GM23338 (cell line): ENCODE results near the gene PAQR4. TPM values are rescaled to one million over a fixed set of nuclear protein-coding genes. Genes with fewer than 3 reads are reported as not detected.

Source experiments
- ATAC-seq: fragments of 200-7000 bp; cut with Tn5 transposase; 3 replicates; pipeline ENCODE4 v1.9.1; 2020
- DNase-seq: peaks from one replicate; pipeline ENCODE4 v3.0.0-alpha.2; 2015; ENCODE audit warnings: low spot score
- H2AFZ ChIP-seq: fragments of 200-600 bp; sonication (generic); 2 replicates; pipeline ENCODE4 v1.8.0; 2016; ENCODE audit warnings: antibody characterized with exemption, mild to moderate bottlenecking, moderate library complexity
- H3F3A ChIP-seq: fragments of 200-600 bp; sonication (generic); replicated peaks from 2 replicates; pipeline ENCODE4 v1.8.0; 2017; ENCODE audit warnings: antibody characterized with exemption, mixed run types, low read depth
- H3K27ac ChIP-seq: fragments of 200-600 bp; sonication (generic); 2 replicates; pipeline ENCODE4 v1.6.1; 2016; ENCODE audit warnings: low read depth
- H3K27me3 ChIP-seq: fragments of 200-600 bp; sonication (generic); 2 replicates; pipeline ENCODE4 v1.8.0; 2016; ENCODE audit warnings: mild to moderate bottlenecking, mixed run types, moderate library complexity; ENCODE audit not compliant: insufficient read depth
- H3K36me3 ChIP-seq: fragments of 200-600 bp; sonication (generic); 2 replicates; pipeline ENCODE4 v1.8.0; 2016; ENCODE audit warnings: mild to moderate bottlenecking; ENCODE audit not compliant: insufficient read depth
- H3K4me1 ChIP-seq: fragments of 200-600 bp; sonication (generic); 2 replicates; pipeline ENCODE4 v1.8.0; 2016; ENCODE audit warnings: mild to moderate bottlenecking, moderate library complexity; ENCODE audit not compliant: insufficient read depth
- H3K4me2 ChIP-seq: fragments of 200-600 bp; sonication (generic); 2 replicates; pipeline ENCODE4 v1.7.1; 2017; ENCODE audit warnings: mixed run types
- H3K4me3 ChIP-seq: fragments of 200-600 bp; sonication (generic); 2 replicates; pipeline ENCODE4 v1.6.1; 2016; ENCODE audit warnings: mixed run types
- H3K79me2 ChIP-seq: fragments of 200-600 bp; sonication (generic); replicated peaks from 2 replicates; pipeline ENCODE4 v1.8.0; 2017; ENCODE audit warnings: mild to moderate bottlenecking; ENCODE audit not compliant: insufficient read depth
- H3K9me2 ChIP-seq: fragments of 200-600 bp; sonication (generic); 2 replicates; pipeline ENCODE4 v1.8.0; 2017; ENCODE audit not compliant: insufficient read depth
- H4K20me1 ChIP-seq: fragments of 200-600 bp; sonication (generic); replicated peaks from 2 replicates; pipeline ENCODE4 v1.8.0; 2017; ENCODE audit warnings: mild to moderate bottlenecking; ENCODE audit not compliant: insufficient read depth
- H3K27ac Mint-ChIP-seq: 2 replicates; pipeline ENCODE4 v1.8.0; 2020; ENCODE audit warnings: inconsistent platforms, mild to moderate bottlenecking, moderate library complexity, mixed read lengths
- H3K27me3 Mint-ChIP-seq: 3 replicates; pipeline ENCODE4 v1.8.0; 2022; ENCODE audit warnings: low read depth, mild to moderate bottlenecking, moderate library complexity, mixed read lengths, inconsistent platforms; ENCODE audit not compliant: insufficient read depth, poor library complexity
- H3K36me3 Mint-ChIP-seq: 3 replicates; pipeline ENCODE4 v1.8.0; 2021; ENCODE audit warnings: low read depth, mild to moderate bottlenecking, inconsistent platforms, moderate library complexity, mixed read lengths
- H3K4me1 Mint-ChIP-seq: 3 replicates; pipeline ENCODE4 v1.8.0; 2020; ENCODE audit warnings: mild to moderate bottlenecking, inconsistent platforms, mixed read lengths
- H3K4me3 Mint-ChIP-seq: 3 replicates; pipeline ENCODE4 v1.8.0; 2021; ENCODE audit warnings: moderate library complexity, mild to moderate bottlenecking, inconsistent platforms, mixed read lengths
- H3K9me3 Mint-ChIP-seq: 3 replicates; pipeline ENCODE4 v1.8.0; 2020; ENCODE audit warnings: moderate library complexity, mild to moderate bottlenecking, inconsistent platforms, mixed read lengths
- CREB1 ChIP-seq: fragments of 250-450 bp; sonication (Bioruptor Pico); IDR thresholded peaks from 2 replicates; pipeline ENCODE4 v1.5.0; 2020; ENCODE audit warnings: low read depth, mild to moderate bottlenecking, moderate library complexity
- EZH2 ChIP-seq: fragments of 200-600 bp; sonication (generic); IDR thresholded peaks from one replicate; pipeline ENCODE4 v1.8.0; 2017; ENCODE audit warnings: antibody characterized with exemption, mild to moderate bottlenecking, low read depth; ENCODE audit not compliant: unreplicated experiment
- EZH2phosphoT487 ChIP-seq: fragments of 200-600 bp; sonication (generic); IDR thresholded peaks from one replicate; pipeline ENCODE4 v1.8.1; 2018; ENCODE audit warnings: antibody characterized with exemption; ENCODE audit not compliant: unreplicated experiment
- JUNB ChIP-seq: IDR thresholded peaks from one replicate; pipeline ENCODE4 v1.6.1; 2016; ENCODE audit warnings: antibody characterized with exemption; ENCODE audit not compliant: unreplicated experiment
- NANOG ChIP-seq: IDR thresholded peaks from 2 replicates; pipeline ENCODE4 v1.6.1; 2016; ENCODE audit warnings: antibody characterized with exemption, borderline replicate concordance
- POLR2AphosphoS5 ChIP-seq: IDR thresholded peaks from 2 replicates; pipeline ENCODE4 v1.6.1; 2016; ENCODE audit warnings: antibody characterized with exemption, low read depth
- STAT1 ChIP-seq: IDR thresholded peaks from one replicate; pipeline ENCODE4 v1.6.1; 2016; ENCODE audit warnings: antibody characterized with exemption; ENCODE audit not compliant: unreplicated experiment
- ZNF114 ChIP-seq: fragments of 250-450 bp; sonication (Bioruptor Pico); IDR thresholded peaks from 2 replicates; pipeline ENCODE4 v1.5.0; 2020; ENCODE audit warnings: mild to moderate bottlenecking, moderate library complexity
- ZNF331 ChIP-seq: fragments of 250-450 bp; sonication (Bioruptor Pico); IDR thresholded peaks from 2 replicates; pipeline ENCODE4 v1.5.0; 2020; ENCODE audit warnings: low read depth, mild to moderate bottlenecking, moderate library complexity
- polyA plus RNA-seq: library from polyadenylated mRNA; unstranded; fragments of >200 nt; fragmentation: Nextera tagmentation; extraction: Ambion mirVana; gene quantifications from 2 replicates; pipeline ENCODE4 v1.2.1, GENCODE V29; 2016
- total RNA-seq: library from RNA; depleted of rRNA; stranded (reverse); fragments of >200 nt; shearing (Covaris generic); gene quantifications from 2 replicates; pipeline ENCODE4 v1.2.3, GENCODE V29; 2014
- TF ChIP-seq, protein P1 (sequence below): fragments of 250-450 bp; sonication (Bioruptor Pico); IDR thresholded peaks from 2 replicates; pipeline ENCODE4 v1.5.0; 2020; ENCODE audit warnings: mild to moderate bottlenecking, moderate library complexity
- TF ChIP-seq, protein P2 (sequence below): IDR thresholded peaks from 2 replicates; pipeline ENCODE4 v1.6.1; 2016; ENCODE audit warnings: antibody characterized with exemption
- TF ChIP-seq, protein P3 (sequence below): IDR thresholded peaks from one replicate; pipeline ENCODE4 v1.6.1; 2018; ENCODE audit warnings: antibody characterized with exemption; ENCODE audit not compliant: unreplicated experiment

Gene PAQR4
- total and polyA plus RNA-seq, 2 experiments from 2014 or later = 7.0 to 29.3 TPM

DNA sequence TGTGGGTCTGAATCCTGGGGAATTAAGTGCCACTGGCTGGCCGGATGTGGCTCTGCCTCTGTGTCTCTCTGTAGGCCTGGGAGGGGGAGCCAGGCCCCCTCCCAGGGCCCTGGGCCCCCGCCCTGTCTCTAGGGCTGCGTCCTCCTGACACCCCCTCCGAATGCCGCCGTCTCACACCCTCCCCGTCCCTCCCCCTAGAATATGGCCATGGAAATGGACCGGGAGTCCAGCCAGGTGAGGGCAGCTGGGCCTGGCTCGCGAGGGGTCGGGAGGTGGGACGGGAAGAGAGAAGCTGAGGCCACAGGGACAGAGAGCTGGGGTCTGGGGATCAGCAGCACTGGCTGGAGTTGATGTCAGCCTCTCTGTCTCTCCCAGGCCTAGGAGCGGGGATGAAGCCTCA lies 27.1 kb downstream of the PAQR4 start (continued):
- TF ChIP-seq, protein P1, sequence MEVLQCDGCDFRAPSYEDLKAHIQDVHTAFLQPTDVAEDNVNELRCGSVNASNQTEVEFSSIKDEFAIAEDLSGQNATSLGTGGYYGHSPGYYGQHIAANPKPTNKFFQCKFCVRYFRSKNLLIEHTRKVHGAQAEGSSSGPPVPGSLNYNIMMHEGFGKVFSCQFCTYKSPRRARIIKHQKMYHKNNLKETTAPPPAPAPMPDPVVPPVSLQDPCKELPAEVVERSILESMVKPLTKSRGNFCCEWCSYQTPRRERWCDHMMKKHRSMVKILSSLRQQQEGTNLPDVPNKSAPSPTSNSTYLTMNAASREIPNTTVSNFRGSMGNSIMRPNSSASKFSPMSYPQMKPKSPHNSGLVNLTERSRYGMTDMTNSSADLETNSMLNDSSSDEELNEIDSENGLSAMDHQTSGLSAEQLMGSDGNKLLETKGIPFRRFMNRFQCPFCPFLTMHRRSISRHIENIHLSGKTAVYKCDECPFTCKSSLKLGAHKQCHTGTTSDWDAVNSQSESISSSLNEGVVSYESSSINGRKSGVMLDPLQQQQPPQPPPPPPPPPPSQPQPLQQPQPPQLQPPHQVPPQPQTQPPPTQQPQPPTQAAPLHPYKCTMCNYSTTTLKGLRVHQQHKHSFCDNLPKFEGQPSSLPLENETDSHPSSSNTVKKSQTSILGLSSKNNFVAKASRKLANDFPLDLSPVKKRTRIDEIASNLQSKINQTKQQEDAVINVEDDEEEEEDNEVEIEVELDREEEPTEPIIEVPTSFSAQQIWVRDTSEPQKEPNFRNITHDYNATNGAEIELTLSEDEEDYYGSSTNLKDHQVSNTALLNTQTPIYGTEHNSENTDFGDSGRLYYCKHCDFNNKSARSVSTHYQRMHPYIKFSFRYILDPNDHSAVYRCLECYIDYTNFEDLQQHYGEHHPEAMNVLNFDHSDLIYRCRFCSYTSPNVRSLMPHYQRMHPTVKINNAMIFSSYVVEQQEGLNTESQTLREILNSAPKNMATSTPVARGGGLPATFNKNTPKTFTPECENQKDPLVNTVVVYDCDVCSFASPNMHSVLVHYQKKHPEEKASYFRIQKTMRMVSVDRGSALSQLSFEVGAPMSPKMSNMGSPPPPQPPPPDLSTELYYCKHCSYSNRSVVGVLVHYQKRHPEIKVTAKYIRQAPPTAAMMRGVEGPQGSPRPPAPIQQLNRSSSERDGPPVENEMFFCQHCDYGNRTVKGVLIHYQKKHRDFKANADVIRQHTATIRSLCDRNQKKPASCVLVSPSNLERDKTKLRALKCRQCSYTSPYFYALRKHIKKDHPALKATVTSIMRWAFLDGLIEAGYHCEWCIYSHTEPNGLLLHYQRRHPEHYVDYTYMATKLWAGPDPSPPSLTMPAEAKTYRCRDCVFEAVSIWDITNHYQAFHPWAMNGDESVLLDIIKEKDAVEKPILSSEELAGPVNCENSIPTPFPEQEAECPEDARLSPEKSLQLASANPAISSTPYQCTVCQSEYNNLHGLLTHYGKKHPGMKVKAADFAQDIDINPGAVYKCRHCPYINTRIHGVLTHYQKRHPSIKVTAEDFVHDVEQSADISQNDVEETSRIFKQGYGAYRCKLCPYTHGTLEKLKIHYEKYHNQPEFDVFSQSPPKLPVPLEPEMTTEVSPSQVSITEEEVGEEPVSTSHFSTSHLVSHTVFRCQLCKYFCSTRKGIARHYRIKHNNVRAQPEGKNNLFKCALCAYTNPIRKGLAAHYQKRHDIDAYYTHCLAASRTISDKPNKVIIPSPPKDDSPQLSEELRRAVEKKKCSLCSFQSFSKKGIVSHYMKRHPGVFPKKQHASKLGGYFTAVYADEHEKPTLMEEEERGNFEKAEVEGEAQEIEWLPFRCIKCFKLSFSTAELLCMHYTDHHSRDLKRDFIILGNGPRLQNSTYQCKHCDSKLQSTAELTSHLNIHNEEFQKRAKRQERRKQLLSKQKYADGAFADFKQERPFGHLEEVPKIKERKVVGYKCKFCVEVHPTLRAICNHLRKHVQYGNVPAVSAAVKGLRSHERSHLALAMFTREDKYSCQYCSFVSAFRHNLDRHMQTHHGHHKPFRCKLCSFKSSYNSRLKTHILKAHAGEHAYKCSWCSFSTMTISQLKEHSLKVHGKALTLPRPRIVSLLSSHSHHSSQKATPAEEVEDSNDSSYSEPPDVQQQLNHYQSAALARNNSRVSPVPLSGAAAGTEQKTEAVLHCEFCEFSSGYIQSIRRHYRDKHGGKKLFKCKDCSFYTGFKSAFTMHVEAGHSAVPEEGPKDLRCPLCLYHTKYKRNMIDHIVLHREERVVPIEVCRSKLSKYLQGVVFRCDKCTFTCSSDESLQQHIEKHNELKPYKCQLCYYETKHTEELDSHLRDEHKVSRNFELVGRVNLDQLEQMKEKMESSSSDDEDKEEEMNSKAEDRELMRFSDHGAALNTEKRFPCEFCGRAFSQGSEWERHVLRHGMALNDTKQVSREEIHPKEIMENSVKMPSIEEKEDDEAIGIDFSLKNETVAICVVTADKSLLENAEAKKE (CRISPR knock-in tag) = no peak
- TF ChIP-seq NANOG (no peak), ZNF114 (CRISPR knock-in tag) (no peak)

DNA sequence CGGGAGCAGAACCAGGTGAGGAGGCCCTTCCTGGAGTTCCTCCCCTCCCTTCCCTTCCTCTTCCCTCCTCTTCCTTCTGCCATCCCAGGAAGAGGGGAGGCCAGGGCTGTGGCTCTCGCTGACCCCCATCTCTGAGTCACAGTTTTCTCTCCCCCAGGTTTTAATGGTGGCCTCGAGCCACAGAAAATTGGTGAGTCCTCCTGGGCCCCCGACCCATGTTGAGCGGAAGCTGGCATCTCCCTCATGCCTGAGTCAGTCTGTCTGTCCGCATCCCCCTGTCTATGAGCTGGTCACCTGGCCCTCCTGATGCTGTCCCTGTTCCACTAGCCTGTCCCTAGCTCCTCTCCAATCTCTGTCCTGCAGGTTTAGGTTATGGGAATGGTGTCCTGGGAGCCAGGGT lies 30.8 kb downstream of the PAQR4 start:
- Mint-ChIP-seq H3K4me3 (no peak overlapping the region; the same call in 2 of the 3 replicates), H3K27me3 (peaks cover 3% of the 10 kb centered on the region), H3K9me3 (no peaks in the 10 kb centered on the region), H3K4me1 (peaks cover 12% of the 10 kb centered on the region; the same call in 2 of the 3 replicates), H3K27ac (no peak overlapping the region), H3K36me3 (peaks cover 4% of the 10 kb centered on the region; the same call in 1 of the 3 replicates)
- Histone ChIP-seq H3K9me2 (no peaks in the 10 kb centered on the region), H4K20me1 (no peaks in the 10 kb centered on the region), H3K4me3 (no peak overlapping the region), H3K27ac (no peak overlapping the region), H3K36me3 (no peaks in the 10 kb centered on the region), H2AFZ (no peak overlapping the region), H3K79me2 (no peaks in the 10 kb centered on the region), H3K4me1 (peaks cover 5% of the 10 kb centered on the region; the same call in 1 of the 2 replicates), H3K4me2 (no peak overlapping the region), H3K27me3 (no peaks in the 10 kb centered on the region), H3F3A (no peaks in the 10 kb centered on the region; the same call in 1 of the 2 replicates)
- DNase-seq (no peak), ATAC-seq (no peak)
- no peak for TF ChIP-seq POLR2AphosphoS5
- TF ChIP-seq ZNF331 (CRISPR knock-in tag) = no peak
- no peak for TF ChIP-seq ZNF114 (CRISPR knock-in tag)
- no peak for TF ChIP-seq JUNB
- no peak for TF ChIP-seq EZH2
- TF ChIP-seq CREB1 = no peak
- TF ChIP-seq, protein P2, sequence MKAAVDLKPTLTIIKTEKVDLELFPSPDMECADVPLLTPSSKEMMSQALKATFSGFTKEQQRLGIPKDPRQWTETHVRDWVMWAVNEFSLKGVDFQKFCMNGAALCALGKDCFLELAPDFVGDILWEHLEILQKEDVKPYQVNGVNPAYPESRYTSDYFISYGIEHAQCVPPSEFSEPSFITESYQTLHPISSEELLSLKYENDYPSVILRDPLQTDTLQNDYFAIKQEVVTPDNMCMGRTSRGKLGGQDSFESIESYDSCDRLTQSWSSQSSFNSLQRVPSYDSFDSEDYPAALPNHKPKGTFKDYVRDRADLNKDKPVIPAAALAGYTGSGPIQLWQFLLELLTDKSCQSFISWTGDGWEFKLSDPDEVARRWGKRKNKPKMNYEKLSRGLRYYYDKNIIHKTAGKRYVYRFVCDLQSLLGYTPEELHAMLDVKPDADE = no peak
- TF ChIP-seq STAT1 = no peak
- no peak for TF ChIP-seq NANOG
- TF ChIP-seq EZH2phosphoT487 = no peak
- TF ChIP-seq, protein P3, sequence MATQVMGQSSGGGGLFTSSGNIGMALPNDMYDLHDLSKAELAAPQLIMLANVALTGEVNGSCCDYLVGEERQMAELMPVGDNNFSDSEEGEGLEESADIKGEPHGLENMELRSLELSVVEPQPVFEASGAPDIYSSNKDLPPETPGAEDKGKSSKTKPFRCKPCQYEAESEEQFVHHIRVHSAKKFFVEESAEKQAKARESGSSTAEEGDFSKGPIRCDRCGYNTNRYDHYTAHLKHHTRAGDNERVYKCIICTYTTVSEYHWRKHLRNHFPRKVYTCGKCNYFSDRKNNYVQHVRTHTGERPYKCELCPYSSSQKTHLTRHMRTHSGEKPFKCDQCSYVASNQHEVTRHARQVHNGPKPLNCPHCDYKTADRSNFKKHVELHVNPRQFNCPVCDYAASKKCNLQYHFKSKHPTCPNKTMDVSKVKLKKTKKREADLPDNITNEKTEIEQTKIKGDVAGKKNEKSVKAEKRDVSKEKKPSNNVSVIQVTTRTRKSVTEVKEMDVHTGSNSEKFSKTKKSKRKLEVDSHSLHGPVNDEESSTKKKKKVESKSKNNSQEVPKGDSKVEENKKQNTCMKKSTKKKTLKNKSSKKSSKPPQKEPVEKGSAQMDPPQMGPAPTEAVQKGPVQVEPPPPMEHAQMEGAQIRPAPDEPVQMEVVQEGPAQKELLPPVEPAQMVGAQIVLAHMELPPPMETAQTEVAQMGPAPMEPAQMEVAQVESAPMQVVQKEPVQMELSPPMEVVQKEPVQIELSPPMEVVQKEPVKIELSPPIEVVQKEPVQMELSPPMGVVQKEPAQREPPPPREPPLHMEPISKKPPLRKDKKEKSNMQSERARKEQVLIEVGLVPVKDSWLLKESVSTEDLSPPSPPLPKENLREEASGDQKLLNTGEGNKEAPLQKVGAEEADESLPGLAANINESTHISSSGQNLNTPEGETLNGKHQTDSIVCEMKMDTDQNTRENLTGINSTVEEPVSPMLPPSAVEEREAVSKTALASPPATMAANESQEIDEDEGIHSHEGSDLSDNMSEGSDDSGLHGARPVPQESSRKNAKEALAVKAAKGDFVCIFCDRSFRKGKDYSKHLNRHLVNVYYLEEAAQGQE = no peak
